OCI-LY1 (cell line): ENCODE data around the gene CNTD1.

ENCODE experiments used
- EZH2 ChIP-seq: fragments of 200-600 bp; sonication (generic), shearing (Covaris generic); IDR thresholded peaks from 2 replicates; pipeline ENCODE4 v1.8.0; 2017; ENCODE audit warnings: borderline replicate concordance, mixed run types, mild to moderate bottlenecking, antibody characterized with exemption, low read length, moderate library complexity, mixed read lengths
- TF ChIP-seq, protein P1 (sequence below): fragments of 200-600 bp; sonication (generic), shearing (Covaris generic); IDR thresholded peaks from 2 replicates; pipeline ENCODE4 v1.5.1; 2017; ENCODE audit warnings: mild to moderate bottlenecking, antibody characterized with exemption, low read length, moderate library complexity, mixed read lengths

DNA sequence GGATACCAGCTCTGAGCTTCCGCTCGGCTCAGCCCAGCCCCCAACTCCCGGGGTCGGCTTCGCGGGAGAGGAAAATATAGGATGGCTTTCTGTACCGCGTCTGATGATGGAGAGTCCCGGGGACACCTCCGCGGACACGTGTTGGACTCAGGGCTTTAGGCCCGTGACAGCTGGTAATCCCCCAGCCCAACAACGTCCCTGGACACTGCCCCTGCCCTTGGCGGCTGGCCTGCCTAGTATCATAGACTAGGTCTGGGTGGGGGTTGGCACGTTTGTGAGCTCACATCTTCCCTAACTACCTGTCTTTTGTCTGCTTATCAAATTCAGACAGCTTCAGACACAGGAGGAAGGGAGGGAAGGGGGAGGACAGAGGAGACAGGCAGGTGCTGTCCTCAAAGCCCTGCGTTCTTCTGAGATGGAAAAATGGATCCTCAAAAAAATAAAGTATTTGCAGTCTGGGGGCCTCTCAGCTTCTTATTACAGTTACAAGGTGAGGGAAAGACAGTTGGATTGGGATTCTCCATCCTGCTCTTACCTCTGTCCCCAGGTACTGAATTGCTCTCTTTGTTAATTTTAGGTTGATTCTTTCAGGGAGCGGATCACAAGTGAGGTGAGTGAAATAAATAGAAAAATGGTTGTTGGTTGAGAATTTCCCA, 35.2 kb downstream of the CNTD1 start:
- TF ChIP-seq, protein P1, sequence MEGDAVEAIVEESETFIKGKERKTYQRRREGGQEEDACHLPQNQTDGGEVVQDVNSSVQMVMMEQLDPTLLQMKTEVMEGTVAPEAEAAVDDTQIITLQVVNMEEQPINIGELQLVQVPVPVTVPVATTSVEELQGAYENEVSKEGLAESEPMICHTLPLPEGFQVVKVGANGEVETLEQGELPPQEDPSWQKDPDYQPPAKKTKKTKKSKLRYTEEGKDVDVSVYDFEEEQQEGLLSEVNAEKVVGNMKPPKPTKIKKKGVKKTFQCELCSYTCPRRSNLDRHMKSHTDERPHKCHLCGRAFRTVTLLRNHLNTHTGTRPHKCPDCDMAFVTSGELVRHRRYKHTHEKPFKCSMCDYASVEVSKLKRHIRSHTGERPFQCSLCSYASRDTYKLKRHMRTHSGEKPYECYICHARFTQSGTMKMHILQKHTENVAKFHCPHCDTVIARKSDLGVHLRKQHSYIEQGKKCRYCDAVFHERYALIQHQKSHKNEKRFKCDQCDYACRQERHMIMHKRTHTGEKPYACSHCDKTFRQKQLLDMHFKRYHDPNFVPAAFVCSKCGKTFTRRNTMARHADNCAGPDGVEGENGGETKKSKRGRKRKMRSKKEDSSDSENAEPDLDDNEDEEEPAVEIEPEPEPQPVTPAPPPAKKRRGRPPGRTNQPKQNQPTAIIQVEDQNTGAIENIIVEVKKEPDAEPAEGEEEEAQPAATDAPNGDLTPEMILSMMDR: no peak
- no peak for TF ChIP-seq EZH2
